GM23338 (cell line): Measurements from ENCODE around the gene ALKAL2. TPM values are rescaled to one million over a fixed set of nuclear protein-coding genes. Genes with fewer than 3 reads are reported as not detected.
A peak's percentile ranks its signal among the peaks of the same experiment; 100 is the strongest.

Experiments
- ATAC-seq: fragments of 200-7000 bp; cut with Tn5 transposase; 3 replicates; pipeline ENCODE4 v1.9.1; 2020
- DNase-seq: peaks from one replicate; pipeline ENCODE4 v3.0.0-alpha.2; 2015; ENCODE audit warnings: low spot score
- H2AFZ ChIP-seq: fragments of 200-600 bp; sonication (generic); 2 replicates; pipeline ENCODE4 v1.8.0; 2016; ENCODE audit warnings: antibody characterized with exemption, mild to moderate bottlenecking, moderate library complexity
- H3F3A ChIP-seq: fragments of 200-600 bp; sonication (generic); replicated peaks from 2 replicates; pipeline ENCODE4 v1.8.0; 2017; ENCODE audit warnings: antibody characterized with exemption, mixed run types, low read depth
- H3K27ac ChIP-seq: fragments of 200-600 bp; sonication (generic); 2 replicates; pipeline ENCODE4 v1.6.1; 2016; ENCODE audit warnings: low read depth
- H3K27me3 ChIP-seq: fragments of 200-600 bp; sonication (generic); 2 replicates; pipeline ENCODE4 v1.8.0; 2016; ENCODE audit warnings: mild to moderate bottlenecking, mixed run types, moderate library complexity; ENCODE audit not compliant: insufficient read depth
- H3K36me3 ChIP-seq: fragments of 200-600 bp; sonication (generic); 2 replicates; pipeline ENCODE4 v1.8.0; 2016; ENCODE audit warnings: mild to moderate bottlenecking; ENCODE audit not compliant: insufficient read depth
- H3K4me1 ChIP-seq: fragments of 200-600 bp; sonication (generic); 2 replicates; pipeline ENCODE4 v1.8.0; 2016; ENCODE audit warnings: mild to moderate bottlenecking, moderate library complexity; ENCODE audit not compliant: insufficient read depth
- H3K4me2 ChIP-seq: fragments of 200-600 bp; sonication (generic); 2 replicates; pipeline ENCODE4 v1.7.1; 2017; ENCODE audit warnings: mixed run types
- H3K4me3 ChIP-seq: fragments of 200-600 bp; sonication (generic); 2 replicates; pipeline ENCODE4 v1.6.1; 2016; ENCODE audit warnings: mixed run types
- H3K79me2 ChIP-seq: fragments of 200-600 bp; sonication (generic); replicated peaks from 2 replicates; pipeline ENCODE4 v1.8.0; 2017; ENCODE audit warnings: mild to moderate bottlenecking; ENCODE audit not compliant: insufficient read depth
- H3K9me2 ChIP-seq: fragments of 200-600 bp; sonication (generic); 2 replicates; pipeline ENCODE4 v1.8.0; 2017; ENCODE audit not compliant: insufficient read depth
- H4K20me1 ChIP-seq: fragments of 200-600 bp; sonication (generic); replicated peaks from 2 replicates; pipeline ENCODE4 v1.8.0; 2017; ENCODE audit warnings: mild to moderate bottlenecking; ENCODE audit not compliant: insufficient read depth
- H3K27ac Mint-ChIP-seq: 2 replicates; pipeline ENCODE4 v1.8.0; 2020; ENCODE audit warnings: inconsistent platforms, mild to moderate bottlenecking, moderate library complexity, mixed read lengths
- H3K27me3 Mint-ChIP-seq: 3 replicates; pipeline ENCODE4 v1.8.0; 2022; ENCODE audit warnings: low read depth, mild to moderate bottlenecking, moderate library complexity, mixed read lengths, inconsistent platforms; ENCODE audit not compliant: insufficient read depth, poor library complexity
- H3K36me3 Mint-ChIP-seq: 3 replicates; pipeline ENCODE4 v1.8.0; 2021; ENCODE audit warnings: low read depth, mild to moderate bottlenecking, inconsistent platforms, moderate library complexity, mixed read lengths
- H3K4me1 Mint-ChIP-seq: 3 replicates; pipeline ENCODE4 v1.8.0; 2020; ENCODE audit warnings: mild to moderate bottlenecking, inconsistent platforms, mixed read lengths
- H3K4me3 Mint-ChIP-seq: 3 replicates; pipeline ENCODE4 v1.8.0; 2021; ENCODE audit warnings: moderate library complexity, mild to moderate bottlenecking, inconsistent platforms, mixed read lengths
- H3K9me3 Mint-ChIP-seq: 3 replicates; pipeline ENCODE4 v1.8.0; 2020; ENCODE audit warnings: moderate library complexity, mild to moderate bottlenecking, inconsistent platforms, mixed read lengths
- CREB1 ChIP-seq: fragments of 250-450 bp; sonication (Bioruptor Pico); IDR thresholded peaks from 2 replicates; pipeline ENCODE4 v1.5.0; 2020; ENCODE audit warnings: low read depth, mild to moderate bottlenecking, moderate library complexity
- JUNB ChIP-seq: IDR thresholded peaks from one replicate; pipeline ENCODE4 v1.6.1; 2016; ENCODE audit warnings: antibody characterized with exemption; ENCODE audit not compliant: unreplicated experiment
- POLR2AphosphoS5 ChIP-seq: IDR thresholded peaks from 2 replicates; pipeline ENCODE4 v1.6.1; 2016; ENCODE audit warnings: antibody characterized with exemption, low read depth
- polyA plus RNA-seq: library from polyadenylated mRNA; unstranded; fragments of >200 nt; fragmentation: Nextera tagmentation; extraction: Ambion mirVana; gene quantifications from 2 replicates; pipeline ENCODE4 v1.2.1, GENCODE V29; 2016
- total RNA-seq: library from RNA; depleted of rRNA; stranded (reverse); fragments of >200 nt; shearing (Covaris generic); gene quantifications from 2 replicates; pipeline ENCODE4 v1.2.3, GENCODE V29; 2014
- TF ChIP-seq, protein P1 (sequence below): fragments of 250-450 bp; sonication (Bioruptor Pico); IDR thresholded peaks from 2 replicates; pipeline ENCODE4 v1.5.0; 2020; ENCODE audit warnings: mild to moderate bottlenecking, moderate library complexity
- TF ChIP-seq, protein P2 (sequence below): IDR thresholded peaks from 2 replicates; pipeline ENCODE4 v1.6.1; 2016; ENCODE audit warnings: antibody characterized with exemption
- TF ChIP-seq, protein P3 (sequence below): IDR thresholded peaks from one replicate; pipeline ENCODE4 v1.6.1; 2018; ENCODE audit warnings: antibody characterized with exemption; ENCODE audit not compliant: unreplicated experiment

ALKAL2 gene
- total and polyA plus RNA-seq, 2 experiments from 2014 or later = 6.4 to 12.1 TPM

DNA sequence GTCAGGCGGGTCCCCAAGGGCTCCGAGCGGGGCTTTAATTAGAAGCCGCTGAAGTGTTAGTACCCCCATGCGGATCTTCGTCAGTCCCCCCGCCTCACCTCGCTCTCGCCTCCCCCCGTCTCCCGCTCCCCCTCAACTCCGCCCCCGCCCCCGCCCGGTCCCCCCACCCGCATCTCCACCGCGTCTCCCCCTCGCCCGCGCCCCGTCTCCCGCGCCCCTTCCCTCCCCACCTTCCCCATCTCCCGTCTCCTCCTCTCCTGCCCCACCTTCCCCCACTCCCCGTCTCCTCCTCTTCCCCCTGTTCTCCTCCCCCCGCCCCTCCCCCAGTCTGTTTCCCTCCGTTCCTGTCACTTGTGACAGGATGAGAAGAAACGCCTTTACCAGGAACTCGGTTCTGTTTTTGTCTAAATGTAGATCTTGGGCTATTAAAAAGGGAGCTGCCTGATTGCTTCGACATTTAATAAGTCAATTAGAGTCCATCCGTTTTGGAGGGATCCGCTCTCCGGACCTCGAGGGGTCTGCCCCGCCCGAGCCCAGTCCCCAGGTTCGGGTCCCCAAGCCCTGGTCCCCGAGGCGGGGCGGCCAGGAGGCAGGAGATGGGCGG is 969 bp upstream of the ALKAL2 start (continued):
- TF ChIP-seq, protein P1, sequence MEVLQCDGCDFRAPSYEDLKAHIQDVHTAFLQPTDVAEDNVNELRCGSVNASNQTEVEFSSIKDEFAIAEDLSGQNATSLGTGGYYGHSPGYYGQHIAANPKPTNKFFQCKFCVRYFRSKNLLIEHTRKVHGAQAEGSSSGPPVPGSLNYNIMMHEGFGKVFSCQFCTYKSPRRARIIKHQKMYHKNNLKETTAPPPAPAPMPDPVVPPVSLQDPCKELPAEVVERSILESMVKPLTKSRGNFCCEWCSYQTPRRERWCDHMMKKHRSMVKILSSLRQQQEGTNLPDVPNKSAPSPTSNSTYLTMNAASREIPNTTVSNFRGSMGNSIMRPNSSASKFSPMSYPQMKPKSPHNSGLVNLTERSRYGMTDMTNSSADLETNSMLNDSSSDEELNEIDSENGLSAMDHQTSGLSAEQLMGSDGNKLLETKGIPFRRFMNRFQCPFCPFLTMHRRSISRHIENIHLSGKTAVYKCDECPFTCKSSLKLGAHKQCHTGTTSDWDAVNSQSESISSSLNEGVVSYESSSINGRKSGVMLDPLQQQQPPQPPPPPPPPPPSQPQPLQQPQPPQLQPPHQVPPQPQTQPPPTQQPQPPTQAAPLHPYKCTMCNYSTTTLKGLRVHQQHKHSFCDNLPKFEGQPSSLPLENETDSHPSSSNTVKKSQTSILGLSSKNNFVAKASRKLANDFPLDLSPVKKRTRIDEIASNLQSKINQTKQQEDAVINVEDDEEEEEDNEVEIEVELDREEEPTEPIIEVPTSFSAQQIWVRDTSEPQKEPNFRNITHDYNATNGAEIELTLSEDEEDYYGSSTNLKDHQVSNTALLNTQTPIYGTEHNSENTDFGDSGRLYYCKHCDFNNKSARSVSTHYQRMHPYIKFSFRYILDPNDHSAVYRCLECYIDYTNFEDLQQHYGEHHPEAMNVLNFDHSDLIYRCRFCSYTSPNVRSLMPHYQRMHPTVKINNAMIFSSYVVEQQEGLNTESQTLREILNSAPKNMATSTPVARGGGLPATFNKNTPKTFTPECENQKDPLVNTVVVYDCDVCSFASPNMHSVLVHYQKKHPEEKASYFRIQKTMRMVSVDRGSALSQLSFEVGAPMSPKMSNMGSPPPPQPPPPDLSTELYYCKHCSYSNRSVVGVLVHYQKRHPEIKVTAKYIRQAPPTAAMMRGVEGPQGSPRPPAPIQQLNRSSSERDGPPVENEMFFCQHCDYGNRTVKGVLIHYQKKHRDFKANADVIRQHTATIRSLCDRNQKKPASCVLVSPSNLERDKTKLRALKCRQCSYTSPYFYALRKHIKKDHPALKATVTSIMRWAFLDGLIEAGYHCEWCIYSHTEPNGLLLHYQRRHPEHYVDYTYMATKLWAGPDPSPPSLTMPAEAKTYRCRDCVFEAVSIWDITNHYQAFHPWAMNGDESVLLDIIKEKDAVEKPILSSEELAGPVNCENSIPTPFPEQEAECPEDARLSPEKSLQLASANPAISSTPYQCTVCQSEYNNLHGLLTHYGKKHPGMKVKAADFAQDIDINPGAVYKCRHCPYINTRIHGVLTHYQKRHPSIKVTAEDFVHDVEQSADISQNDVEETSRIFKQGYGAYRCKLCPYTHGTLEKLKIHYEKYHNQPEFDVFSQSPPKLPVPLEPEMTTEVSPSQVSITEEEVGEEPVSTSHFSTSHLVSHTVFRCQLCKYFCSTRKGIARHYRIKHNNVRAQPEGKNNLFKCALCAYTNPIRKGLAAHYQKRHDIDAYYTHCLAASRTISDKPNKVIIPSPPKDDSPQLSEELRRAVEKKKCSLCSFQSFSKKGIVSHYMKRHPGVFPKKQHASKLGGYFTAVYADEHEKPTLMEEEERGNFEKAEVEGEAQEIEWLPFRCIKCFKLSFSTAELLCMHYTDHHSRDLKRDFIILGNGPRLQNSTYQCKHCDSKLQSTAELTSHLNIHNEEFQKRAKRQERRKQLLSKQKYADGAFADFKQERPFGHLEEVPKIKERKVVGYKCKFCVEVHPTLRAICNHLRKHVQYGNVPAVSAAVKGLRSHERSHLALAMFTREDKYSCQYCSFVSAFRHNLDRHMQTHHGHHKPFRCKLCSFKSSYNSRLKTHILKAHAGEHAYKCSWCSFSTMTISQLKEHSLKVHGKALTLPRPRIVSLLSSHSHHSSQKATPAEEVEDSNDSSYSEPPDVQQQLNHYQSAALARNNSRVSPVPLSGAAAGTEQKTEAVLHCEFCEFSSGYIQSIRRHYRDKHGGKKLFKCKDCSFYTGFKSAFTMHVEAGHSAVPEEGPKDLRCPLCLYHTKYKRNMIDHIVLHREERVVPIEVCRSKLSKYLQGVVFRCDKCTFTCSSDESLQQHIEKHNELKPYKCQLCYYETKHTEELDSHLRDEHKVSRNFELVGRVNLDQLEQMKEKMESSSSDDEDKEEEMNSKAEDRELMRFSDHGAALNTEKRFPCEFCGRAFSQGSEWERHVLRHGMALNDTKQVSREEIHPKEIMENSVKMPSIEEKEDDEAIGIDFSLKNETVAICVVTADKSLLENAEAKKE = no peak

DNA sequence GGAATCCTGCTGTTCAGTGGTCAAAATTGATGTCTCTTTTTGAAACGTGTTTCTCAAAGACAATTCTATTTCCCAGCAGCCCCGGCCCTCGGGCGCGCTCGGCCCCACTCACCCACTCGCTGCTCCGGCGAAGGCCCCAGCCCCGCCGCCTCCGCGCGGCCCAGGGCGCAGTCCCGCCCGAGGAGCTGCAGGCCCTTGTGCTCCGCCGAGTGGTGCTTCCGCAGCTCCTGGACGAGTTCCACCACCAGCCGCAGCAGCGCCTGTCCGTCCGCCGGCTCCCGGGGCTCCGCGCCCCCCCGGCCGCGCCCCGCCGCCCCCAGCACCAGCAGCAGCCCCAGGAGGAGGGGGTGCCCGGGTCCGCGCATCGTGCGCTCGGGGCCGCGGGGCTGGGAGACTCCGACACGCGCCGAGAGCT is 413 bp downstream of the ALKAL2 start:
- peak overlapping the region; percentile 72 for H3K4me3 Mint-ChIP-seq
- H4K20me1 ChIP-seq = no peaks in the 10 kb centered on the region; the same call in 1 of the 2 replicates
- H3K4me1 ChIP-seq = peaks cover 43% of the 10 kb centered on the region
- H3K36me3 Mint-ChIP-seq = peaks cover under 1% of the 10 kb centered on the region; the same call in 1 of the 3 replicates
- no peak overlapping the region for H2AFZ ChIP-seq
- H3K27ac ChIP-seq = no peak overlapping the region
- peaks cover 42% of the 10 kb centered on the region for H3K4me1 Mint-ChIP-seq
- peaks cover 35% of the 10 kb centered on the region for H3K27me3 Mint-ChIP-seq
- no peaks in the 10 kb centered on the region for H3K36me3 ChIP-seq
- H3K9me2 ChIP-seq = no peaks in the 10 kb centered on the region
- peak overlapping the region; percentile 65 for H3K4me3 ChIP-seq
- H3K4me2 ChIP-seq = peak overlapping the region; percentile 84
- DNase-seq (peak; percentile 67), ATAC-seq (peak; percentile 53)
- H3K27ac Mint-ChIP-seq = no peak overlapping the region
- H3K79me2 ChIP-seq = no peaks in the 10 kb centered on the region
- H3K9me3 Mint-ChIP-seq = no peaks in the 10 kb centered on the region; the same call in 2 of the 3 replicates
- peaks cover 15% of the 10 kb centered on the region for H3F3A ChIP-seq
- H3K27me3 ChIP-seq = peaks cover 50% of the 10 kb centered on the region
- TF ChIP-seq POLR2AphosphoS5 (no peak), CREB1 (CRISPR knock-in tag) (no peak), JUNB (no peak)
- TF ChIP-seq, protein P2, sequence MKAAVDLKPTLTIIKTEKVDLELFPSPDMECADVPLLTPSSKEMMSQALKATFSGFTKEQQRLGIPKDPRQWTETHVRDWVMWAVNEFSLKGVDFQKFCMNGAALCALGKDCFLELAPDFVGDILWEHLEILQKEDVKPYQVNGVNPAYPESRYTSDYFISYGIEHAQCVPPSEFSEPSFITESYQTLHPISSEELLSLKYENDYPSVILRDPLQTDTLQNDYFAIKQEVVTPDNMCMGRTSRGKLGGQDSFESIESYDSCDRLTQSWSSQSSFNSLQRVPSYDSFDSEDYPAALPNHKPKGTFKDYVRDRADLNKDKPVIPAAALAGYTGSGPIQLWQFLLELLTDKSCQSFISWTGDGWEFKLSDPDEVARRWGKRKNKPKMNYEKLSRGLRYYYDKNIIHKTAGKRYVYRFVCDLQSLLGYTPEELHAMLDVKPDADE = no peak
- TF ChIP-seq, protein P3, sequence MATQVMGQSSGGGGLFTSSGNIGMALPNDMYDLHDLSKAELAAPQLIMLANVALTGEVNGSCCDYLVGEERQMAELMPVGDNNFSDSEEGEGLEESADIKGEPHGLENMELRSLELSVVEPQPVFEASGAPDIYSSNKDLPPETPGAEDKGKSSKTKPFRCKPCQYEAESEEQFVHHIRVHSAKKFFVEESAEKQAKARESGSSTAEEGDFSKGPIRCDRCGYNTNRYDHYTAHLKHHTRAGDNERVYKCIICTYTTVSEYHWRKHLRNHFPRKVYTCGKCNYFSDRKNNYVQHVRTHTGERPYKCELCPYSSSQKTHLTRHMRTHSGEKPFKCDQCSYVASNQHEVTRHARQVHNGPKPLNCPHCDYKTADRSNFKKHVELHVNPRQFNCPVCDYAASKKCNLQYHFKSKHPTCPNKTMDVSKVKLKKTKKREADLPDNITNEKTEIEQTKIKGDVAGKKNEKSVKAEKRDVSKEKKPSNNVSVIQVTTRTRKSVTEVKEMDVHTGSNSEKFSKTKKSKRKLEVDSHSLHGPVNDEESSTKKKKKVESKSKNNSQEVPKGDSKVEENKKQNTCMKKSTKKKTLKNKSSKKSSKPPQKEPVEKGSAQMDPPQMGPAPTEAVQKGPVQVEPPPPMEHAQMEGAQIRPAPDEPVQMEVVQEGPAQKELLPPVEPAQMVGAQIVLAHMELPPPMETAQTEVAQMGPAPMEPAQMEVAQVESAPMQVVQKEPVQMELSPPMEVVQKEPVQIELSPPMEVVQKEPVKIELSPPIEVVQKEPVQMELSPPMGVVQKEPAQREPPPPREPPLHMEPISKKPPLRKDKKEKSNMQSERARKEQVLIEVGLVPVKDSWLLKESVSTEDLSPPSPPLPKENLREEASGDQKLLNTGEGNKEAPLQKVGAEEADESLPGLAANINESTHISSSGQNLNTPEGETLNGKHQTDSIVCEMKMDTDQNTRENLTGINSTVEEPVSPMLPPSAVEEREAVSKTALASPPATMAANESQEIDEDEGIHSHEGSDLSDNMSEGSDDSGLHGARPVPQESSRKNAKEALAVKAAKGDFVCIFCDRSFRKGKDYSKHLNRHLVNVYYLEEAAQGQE = no peak
